Tibial artery (tissue), 4 donors: Measurements from ENCODE around the gene BANK1.
"Not testable (repeated sequence)": the region's sequence is repeated elsewhere in the genome, so short reads cannot be mapped to it uniquely, and the experiment has no call there.

Experiments
- DNase-seq, 2 donors: peaks; one replicate each; pipeline ENCODE4 v3.0.0-alpha.2; 2019
- H3K27ac ChIP-seq, 2 donors: fragments of 200-600 bp; sonication (generic) in 1 of 2; 1 replicate in 1 of 2; 2 replicates in 1 of 2; pipeline ENCODE4 v1.5.1; 2018 to 2019; ENCODE audit warnings: mild to moderate bottlenecking in 1 of 2
- H3K27me3 ChIP-seq, 2 donors: fragments of 200-600 bp; sonication (generic) in 1 of 2; one replicate each; pipeline versions ENCODE4 v1.5.1 to v1.6.0; 2016 to 2019
- H3K36me3 ChIP-seq, 3 donors: fragments of 200-600 bp; sonication (generic) in 2 of 3; one replicate each; pipeline ENCODE4 v1.5.1; 2016 to 2019; ENCODE audit warnings: mild to moderate bottlenecking in 2 of 3
- H3K4me1 ChIP-seq, 4 donors: fragments of 200-600 bp; sonication (generic) in 2 of 4; 1 replicate in 3 of 4; 2 replicates in 1 of 4; pipeline ENCODE4 v1.5.1; 2016 to 2019
- H3K4me3 ChIP-seq, 2 donors: fragments of 200-600 bp; sonication (generic) in 1 of 2; 1 replicate in 1 of 2; 2 replicates in 1 of 2; pipeline ENCODE4 v1.5.1; 2018 to 2019; ENCODE audit warnings: mild to moderate bottlenecking in 2 of 2
- H3K9me3 ChIP-seq, 3 donors: fragments of 200-600 bp; sonication (generic) in 1 of 3; one replicate each; pipeline ENCODE4 v1.5.1; 2016 to 2019
- CTCF ChIP-seq, 2 experiments: fragments of 200-600 bp in 1 of 2; fragments of 450-650 bp in 1 of 2; IDR thresholded peaks; one replicate each; pipeline ENCODE4 v1.5.1; 2017 to 2019; ENCODE audit warnings: antibody characterized with exemption in 2 of 2, mild to moderate bottlenecking in 1 of 2, moderate library complexity in 1 of 2
- intact Hi-C: fragments of 100-400 bp; cut with DNase I; formaldehyde crosslinking; loops from one replicate; pipeline ENCODE4 v1.15.0; 2023; ENCODE audit warnings: low total_unique reads

BANK1 gene

GRCh38 chr4:101871962-101872676 is 81.6 kb downstream of the BANK1 start:
- H3K27ac ChIP-seq, result no peak overlapping the region
- H3K27me3 ChIP-seq, result no peaks in the 10 kb centered on the region
- no peak for TF ChIP-seq CTCF (IDR thresholded peaks at IDR 0.05)
- DNase-seq, result no peak
- no peaks in the 10 kb centered on the region for H3K4me1 ChIP-seq
- H3K36me3 ChIP-seq, result no peaks in the 10 kb centered on the region
- intact Hi-C loops, result no loop called here
- no peaks in the 10 kb centered on the region for H3K9me3 ChIP-seq
- no peak overlapping the region for H3K4me3 ChIP-seq

GRCh38 chr4:101885574-101885973 is 95.0 kb downstream of the BANK1 start:
- DNase-seq, result no peak
- intact Hi-C loops, result no loop called here
- Histone ChIP-seq H3K9me3 (no peaks in the 10 kb centered on the region), H3K27ac (no peak overlapping the region), H3K4me3 (no peak overlapping the region), H3K36me3 (no peaks in the 10 kb centered on the region), H3K4me1 (no peaks in the 10 kb centered on the region), H3K27me3 (no peaks in the 10 kb centered on the region)
- no peak for TF ChIP-seq CTCF (IDR thresholded peaks at IDR 0.05)

- DNase-seq, result no peak
- intact Hi-C loops, result no loop called here
Observed at GRCh38 chr4:101886826-101887225, 96.3 kb downstream of the BANK1 start.

GRCh38 chr4:101888472-101888871 is 97.9 kb downstream of the BANK1 start:
- H3K9me3 ChIP-seq, result no peaks in the 10 kb centered on the region
- H3K4me1 ChIP-seq, result no peaks in the 10 kb centered on the region
- no peak for DNase-seq
- H3K27me3 ChIP-seq, result no peaks in the 10 kb centered on the region
- TF ChIP-seq CTCF (IDR thresholded peaks at IDR 0.05), result no peak
- H3K27ac ChIP-seq, result no peak overlapping the region
- no peaks in the 10 kb centered on the region for H3K36me3 ChIP-seq
- no peak overlapping the region for H3K4me3 ChIP-seq
- intact Hi-C loops, result no loop called here

More at GRCh38 chr4:101886826-101887225, 96.3 kb downstream of the BANK1 start:
- H3K27ac ChIP-seq, result no peak overlapping the region
- no peak for TF ChIP-seq CTCF (IDR thresholded peaks at IDR 0.05)
- no peak overlapping the region for H3K4me3 ChIP-seq
- no peaks in the 10 kb centered on the region for H3K36me3 ChIP-seq
- no peaks in the 10 kb centered on the region for H3K4me1 ChIP-seq
- H3K9me3 ChIP-seq, result no peaks in the 10 kb centered on the region
- H3K27me3 ChIP-seq, result no peaks in the 10 kb centered on the region

- intact Hi-C loops, H3K27ac ChIP-seq, DNase-seq, H3K4me1 ChIP-seq, H3K36me3 ChIP-seq, H3K9me3 ChIP-seq, H3K4me3 ChIP-seq, H3K27me3 ChIP-seq: not testable (repeated sequence)
Observed at GRCh38 chr4:101905527-101905926, 115.0 kb downstream of the BANK1 start.

- Histone ChIP-seq H3K9me3 (peaks cover 0 to 7% (median 0%) of the 10 kb centered on the region in 3 donors), H3K27me3 (no peaks in the 10 kb centered on the region), H3K4me1 (no peaks in the 10 kb centered on the region), H3K4me3 (no peak overlapping the region), H3K36me3 (no peaks in the 10 kb centered on the region), H3K27ac (no peak overlapping the region)
- no peak for DNase-seq
- no peak for TF ChIP-seq CTCF (IDR thresholded peaks at IDR 0.05)
- intact Hi-C loops, result no loop called here
Observed at GRCh38 chr4:101910786-101911373, 120.3 kb downstream of the BANK1 start.
